HG03280 (cell line): ENCODE measurements around the gene ATG9A.

Experiments
- ATAC-seq: cut with Tn5 transposase; IDR thresholded peaks from one replicate; pipeline ENCODE4 v1.9.1; 2021; ENCODE audit warnings: mild to moderate bottlenecking, moderate library complexity; ENCODE audit not compliant: unreplicated experiment

Gene ATG9A

DNA sequence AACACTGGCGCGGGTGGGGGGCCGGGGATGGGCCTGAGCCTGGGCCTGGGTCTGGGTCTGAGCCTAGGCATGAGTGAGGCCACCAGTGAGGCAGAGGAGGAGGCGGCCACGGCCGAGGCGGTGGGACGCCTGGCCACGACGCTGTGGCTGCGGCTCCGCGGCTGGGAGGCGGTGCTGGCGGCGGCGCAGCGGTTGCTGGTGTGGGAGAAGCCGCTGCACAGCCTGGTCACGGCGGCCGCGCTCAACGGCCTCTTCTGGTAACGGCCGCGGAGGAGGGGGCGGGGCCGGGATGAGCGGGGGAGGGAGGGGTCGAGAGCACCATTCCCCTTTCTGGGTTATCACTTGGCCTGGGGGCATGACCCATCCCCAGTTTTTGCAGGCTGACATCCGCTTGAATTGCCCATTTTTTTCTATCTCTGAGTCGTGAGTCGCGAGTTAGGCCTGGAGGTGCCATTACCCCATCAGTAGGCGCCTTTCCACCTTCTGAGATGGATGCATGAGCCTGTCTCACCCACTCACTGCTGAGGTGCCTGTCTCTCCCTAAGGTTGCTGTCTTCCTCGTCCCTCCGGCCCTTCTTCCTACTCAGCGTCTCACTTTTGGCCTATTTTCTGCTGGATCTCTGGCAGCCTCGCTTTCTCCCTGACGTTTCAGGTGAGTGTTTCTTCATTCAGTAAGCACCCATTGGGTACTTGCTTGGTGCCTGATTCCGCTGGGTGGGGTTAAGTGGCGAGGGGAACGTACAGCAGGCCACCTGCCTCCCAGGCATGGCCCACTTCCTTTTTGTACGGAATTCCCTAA, 50.9 kb downstream of the ATG9A start:
- peak; percentile 9 for ATAC-seq

DNA sequence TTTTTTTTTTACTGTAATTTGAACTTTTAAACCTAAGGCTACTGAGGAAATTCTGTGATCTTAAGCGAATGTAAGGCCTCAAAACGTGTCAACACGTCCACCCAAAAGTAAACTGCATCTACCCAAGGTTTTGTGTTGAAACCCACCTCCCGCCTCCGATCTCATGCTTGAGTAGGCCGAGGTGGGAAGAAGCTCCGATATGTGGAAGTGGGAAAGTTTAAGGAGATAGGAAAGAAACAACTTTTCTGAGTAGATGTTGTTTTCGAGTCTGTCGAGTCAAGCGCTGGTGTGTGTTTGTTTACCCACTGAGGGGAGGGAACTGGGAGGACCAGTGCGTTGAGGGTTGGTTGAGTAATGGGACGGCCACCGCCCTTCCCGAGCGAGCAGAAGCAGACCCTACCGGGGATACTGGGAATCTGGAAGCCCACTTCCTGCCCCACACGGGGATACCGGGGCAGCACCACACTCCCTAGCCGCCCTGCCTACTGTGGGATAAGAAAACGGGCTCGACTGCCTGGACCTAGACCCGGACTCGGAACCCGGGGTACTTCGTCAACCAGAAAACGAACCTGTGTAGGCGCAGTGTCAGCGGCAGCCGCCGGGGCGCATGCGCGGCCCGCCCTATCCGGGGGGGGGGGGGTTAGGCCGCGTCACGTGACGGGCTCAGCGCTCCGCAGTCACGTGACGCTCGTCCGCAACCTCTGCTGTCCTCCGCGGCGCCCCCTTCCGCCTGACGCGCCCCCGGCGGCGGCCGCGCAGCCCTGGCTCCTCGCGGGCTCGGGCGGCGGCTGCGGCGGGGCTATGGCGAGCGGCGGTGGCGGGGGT, 51.7 kb downstream of the ATG9A start, which contains the start of gene RETREG2:
RETREG2 (plus strand) TSS at position 724 of the 825 bp plus-strand sequence; CDS start at position 802, 78 bp downstream.
- peak; percentile 44 for ATAC-seq

DNA sequence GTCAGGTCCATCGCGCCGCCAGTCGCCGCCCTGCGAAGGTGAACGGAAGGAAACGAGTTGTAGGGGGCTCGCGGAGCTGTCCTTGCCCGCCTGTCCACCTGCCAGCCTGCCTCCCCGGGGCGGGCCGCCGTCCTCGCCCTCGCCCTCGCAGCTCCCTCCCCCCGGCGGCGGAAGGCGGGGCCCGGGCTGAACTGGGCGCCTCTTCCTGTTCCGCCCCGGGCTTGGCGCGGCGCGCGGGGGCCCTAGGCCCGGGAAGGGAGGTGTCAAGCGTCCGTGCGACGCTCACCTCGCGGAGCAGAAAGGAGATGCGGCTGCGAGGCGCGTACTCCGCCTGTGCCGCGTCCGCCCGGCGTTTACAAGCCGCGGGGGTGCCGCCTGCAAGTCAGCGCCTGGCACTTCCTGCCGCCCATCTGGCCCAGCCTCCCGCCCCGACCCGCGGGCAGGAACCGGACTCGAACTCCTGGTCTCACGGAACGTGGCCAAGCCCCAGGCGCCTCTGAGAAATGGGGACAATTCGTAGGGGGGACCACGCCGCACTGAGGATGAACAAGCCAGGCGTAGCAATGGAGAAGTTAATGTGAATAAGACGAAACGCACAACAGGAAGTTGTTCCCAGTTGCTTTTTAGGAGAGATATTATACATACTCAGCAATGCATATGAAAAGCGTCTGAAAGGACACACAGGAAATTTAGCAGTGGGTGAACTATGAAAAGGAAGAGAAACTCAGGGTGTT, 52.5 kb downstream of the ATG9A start, which contains the start of gene CNPPD1:
CNPPD1 (minus strand) TSS at position 108 of the 734 bp plus-strand sequence; CDS start at position 11, 97 bp downstream.
- ATAC-seq, result peak; percentile 70

DNA sequence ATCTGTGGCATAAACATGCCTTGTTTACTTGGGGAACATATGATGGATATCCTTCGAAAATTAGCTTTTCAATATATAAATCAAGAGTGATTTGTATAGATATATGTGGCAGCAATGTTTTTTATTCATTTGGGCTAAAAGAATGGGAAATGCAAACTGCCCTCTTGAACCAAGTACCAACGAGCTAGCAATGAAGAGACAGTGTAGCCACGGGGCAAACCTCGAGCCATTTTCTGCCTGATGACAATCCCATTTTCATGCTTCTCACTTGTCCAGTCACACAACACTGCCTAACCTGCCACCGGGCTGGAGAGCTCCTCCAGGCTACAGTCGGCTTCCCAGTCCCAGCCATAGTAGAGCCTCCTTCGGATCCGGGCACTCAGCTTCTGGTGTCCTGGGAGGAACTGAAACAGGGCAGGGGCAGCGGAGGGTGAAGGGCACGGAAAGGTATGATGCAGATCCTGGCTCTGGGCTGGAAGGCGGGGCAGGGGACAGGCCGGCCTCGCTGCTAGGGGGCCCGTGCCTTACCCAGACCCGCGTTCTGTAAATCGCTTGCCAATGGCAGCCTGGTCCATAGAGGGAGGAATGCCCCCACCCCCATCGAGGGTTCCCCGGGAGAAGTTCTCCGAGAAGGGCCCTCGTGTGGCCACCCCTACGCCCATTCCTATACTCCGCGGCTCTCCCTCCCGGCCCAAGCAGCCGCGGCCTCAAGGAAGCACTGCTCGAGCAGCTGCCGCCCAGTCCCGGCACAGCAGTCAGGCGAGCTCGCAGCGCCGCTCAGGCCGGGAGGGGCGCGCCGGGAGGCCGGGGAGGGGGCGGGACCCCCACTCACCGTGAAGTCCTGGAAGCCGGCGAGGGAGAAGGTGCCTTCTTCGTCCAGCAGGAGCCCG, 53.3 kb downstream of the ATG9A start:
- ATAC-seq, result peak; percentile 11

DNA sequence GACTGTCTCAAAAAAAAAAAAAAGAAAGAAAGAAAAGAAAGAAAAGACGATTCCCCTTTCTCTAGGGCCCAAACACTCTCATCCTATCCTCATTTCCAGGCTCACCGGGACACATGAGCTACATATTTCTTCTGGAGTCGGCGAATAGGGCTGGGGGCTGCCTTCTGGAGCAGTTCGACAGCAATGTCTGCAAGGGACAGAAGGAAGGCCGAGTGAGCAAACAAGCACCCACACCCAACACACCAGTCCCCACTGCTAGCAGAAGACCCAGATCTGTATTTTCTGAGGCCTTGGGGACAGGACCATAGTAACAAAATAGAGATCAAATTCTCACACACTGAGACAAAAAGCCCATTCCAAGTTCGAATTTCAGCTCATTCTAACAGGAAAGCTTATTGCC, 54.0 kb downstream of the ATG9A start:
- ATAC-seq, result no peak

DNA sequence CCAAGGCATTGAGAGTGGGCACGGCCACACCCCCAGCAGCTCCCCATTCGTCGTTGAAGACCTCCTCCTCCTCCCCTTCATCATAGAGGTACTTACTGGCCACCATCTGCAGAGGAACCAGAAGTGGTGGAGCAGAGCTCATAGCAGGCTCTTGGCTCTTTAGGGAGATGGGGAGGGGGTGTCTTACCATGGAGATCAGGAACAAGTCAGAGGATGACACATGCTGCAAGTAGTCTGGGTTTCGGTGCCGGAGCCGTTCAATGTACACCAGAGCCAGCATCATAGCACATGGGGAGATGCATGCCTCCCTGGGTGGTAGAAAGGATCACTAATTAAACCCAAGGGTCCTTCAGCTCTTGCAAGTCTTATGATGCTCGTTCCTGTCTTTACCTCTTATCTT, 54.6 kb downstream of the ATG9A start:
- ATAC-seq, result no peak

DNA sequence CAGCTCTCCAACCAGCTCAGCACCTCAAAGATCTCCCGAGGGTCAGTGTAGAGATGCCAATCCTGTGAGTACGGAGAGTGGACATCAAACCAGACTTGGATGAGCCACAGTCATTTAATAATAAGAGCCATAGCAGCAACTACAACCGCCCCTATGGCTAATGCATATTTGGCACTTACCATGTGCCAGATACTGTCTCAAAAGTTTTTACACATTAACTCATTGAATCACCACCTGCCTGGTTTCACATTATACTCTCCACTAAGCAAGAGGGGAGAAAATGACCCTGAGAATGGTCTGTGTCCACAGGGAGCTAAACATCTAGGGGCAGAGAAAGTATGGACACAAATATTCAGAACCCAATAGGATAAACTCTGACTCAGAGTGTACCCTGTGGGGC, 55.3 kb downstream of the ATG9A start:
- ATAC-seq, result no peak

DNA sequence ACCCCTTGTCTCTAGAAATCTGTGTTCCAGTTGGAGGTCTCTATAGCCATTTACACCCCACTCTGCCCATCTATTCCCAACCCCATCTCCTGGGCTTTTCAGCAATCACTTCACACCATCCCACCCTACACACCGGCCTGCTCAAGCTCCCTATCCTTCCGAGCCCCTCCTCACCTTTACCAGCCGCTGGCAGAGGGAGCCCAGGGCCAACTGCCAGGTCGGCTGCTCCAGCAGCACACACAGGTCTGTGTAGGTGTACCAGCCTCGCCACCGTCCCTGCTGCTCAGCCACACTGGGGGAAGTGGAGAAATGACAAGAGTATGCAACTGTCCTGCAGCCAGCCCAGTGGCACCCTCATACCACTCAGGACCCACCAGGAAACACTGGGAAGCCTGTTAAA, 56.3 kb downstream of the ATG9A start:
- ATAC-seq, result no peak

DNA sequence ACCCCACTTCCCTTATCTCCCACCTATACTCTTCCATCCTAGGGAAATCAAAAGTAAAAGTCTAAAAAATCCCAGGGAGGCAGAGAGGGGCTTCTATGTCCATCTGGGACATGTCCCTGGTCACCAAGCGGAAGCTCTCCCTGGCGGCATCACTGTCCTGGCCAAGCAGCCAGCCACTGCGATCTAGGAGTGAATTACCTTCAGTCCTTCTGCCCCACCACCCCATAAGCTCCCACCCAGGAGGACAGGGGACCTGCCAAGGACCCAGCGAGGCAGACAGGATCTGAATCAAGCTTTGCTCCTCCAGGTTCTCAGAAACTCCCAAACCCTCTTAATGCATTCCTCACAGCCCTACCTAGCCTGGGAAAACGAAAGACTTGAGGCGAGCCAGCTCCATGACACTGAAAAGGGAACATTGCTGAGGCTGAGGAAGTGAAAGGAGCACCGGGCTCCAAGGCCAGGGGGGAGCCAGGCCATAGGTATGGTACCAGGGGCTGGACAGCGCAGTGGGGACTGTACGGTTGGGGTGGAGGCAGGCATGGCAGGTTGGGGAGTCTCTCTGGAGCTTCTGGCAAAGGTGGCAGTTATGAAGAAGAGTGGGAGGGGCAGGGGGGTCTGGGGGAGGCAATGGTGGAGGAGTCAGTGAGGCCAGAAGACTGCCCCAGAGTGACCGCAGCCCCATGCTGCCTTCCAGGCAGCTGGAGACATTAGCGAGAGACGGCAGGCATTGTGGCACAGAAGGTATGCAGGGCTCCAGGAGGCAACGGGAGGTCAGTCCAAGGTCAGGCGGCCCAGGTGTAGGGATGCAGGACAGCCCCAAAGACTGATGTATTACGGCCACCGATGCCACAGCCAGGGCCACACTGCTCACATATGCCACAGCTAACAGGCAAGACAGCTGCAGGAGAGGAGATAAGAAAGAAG, 56.9 kb downstream of the ATG9A start:
- ATAC-seq, result no peak

DNA sequence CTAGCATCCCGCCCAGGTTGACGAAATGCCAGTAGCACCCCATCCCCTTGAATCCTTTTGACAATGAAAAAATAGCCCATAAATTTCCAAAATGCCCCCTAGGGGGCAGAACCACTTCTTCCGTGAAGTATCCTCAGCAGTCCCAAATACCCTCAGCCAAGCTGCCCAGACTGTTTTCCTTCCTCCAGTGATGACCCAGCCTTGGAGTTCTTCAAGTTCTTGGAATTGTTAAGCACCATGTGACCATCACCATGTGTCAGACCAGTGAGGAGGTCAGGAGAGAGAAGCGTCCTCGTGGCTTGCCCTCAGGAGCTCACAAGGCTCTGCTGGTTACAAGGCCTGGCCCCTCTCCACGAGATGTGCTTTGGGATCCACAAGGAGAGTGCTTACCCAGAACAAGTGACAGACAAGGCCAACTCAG, 58.2 kb downstream of the ATG9A start:
- no peak for ATAC-seq

DNA sequence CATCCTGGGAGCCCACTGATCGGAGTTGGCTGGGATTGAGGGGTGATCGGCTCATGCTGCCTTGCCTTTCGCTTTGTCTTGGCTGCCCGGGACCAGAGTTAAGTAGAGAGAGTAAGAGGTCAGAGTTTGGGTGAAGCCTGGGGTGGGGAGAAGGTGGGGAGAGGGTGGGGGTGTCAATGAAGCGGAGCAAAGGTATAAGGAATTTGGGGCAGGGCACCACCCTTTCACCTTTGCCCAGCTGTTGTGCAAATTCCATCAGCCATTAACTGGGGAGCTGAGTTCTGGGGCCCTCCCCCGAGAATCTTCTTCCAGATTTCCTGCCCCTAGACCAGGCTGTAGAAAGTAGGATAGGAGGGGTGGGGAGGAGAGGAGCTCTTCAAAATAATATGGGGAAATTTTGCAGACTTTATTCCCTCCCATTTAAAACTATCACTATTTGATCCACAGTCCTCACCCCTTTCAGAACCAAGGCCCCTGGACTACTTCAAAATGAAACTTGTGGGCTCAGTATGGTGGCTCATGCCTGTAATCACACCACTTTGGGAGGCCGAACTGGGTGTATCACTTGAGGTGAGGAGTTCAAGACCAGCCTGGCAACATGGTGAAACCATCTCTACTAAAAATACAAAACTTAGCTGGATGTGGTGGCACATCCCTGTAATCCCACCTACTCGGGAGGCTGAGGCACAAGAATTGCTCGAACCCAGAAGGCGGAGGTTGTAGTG, 59.3 kb downstream of the ATG9A start, which contains the start of gene SLC23A3:
SLC23A3 (minus strand) TSS at position 100 of the 725 bp plus-strand sequence; CDS start at position 55, 45 bp downstream.
- ATAC-seq, result no peak
